ENCODE data around the gene NFASC.

GRCh38 chr1:204891860-204892259, 21.2 kb downstream of the NFASC start:
- TF ChIP-seq JUND (IDR thresholded peaks at IDR 0.05) (no peak), CTCF (IDR thresholded peaks at IDR 0.05; ENCODE audit: low read depth, low read length, missing input control) (no peak), TAF1 (conservative IDR thresholded peaks at IDR 0.05) (no peak), GABPA (IDR thresholded peaks at IDR 0.05 in 1 of 2, conservative IDR thresholded peaks at IDR 0.05 in 1 of 2) (no peak), MAX (IDR thresholded peaks at IDR 0.05) (no peak), NR2F2 (IDR thresholded peaks at IDR 0.05) (no peak), FOXA1 (IDR thresholded peaks at IDR 0.05) (no peak), REST (IDR thresholded peaks at IDR 0.05) (no peak), SP1 (IDR thresholded peaks at IDR 0.05) (no peak), YY1 (IDR thresholded peaks at IDR 0.05) (no peak), EGR1 (IDR thresholded peaks at IDR 0.05; ENCODE audit: low read depth in 2 of 2) (no peak)
- TF ChIP-seq, protein P1, sequence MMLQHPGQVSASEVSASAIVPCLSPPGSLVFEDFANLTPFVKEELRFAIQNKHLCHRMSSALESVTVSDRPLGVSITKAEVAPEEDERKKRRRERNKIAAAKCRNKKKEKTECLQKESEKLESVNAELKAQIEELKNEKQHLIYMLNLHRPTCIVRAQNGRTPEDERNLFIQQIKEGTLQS (IDR thresholded peaks at IDR 0.05), result no peak
